ENCODE results near the gene KLF16.

DNA sequence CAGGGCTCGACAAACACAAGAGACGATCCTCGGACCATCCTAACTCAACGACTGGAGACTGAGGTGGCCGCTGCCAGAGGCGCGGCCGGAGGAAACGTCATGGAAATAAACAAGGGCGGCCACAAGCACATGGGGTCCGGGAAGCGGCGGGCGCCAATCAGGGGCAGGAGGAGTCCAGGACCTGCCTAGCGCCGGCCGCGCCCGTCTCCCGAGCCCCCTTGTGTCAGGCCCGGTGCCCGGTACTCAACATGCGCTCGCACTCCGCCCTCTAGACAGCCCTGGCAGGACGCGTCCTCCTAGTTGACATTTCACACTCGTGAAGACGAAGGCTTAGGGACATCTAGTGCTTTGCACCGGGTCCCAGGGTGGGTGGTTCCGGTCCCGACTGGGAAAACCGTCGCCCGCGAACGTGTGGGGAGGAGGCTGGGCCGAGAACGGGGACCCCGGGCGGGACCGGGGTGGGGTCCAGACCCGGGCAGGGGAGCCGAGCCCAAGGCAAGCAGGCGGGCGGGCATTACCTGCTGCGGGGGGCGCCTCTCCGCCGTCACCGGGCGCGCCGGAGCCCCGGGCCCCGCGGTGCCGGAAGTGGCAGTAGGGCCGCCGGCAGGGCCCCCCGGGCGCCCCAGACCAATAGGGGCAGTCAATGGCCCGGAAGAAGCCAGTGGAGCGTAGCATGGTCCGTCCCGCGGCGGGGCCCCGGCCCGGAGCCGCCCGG, 15.5 kb downstream of the KLF16 start:
- TF ChIP-seq GATA2 (IDR thresholded peaks at IDR 0.05; ENCODE audit: low read depth, low read length) (no peak), GATA3 (IDR thresholded peaks at IDR 0.05; ENCODE audit: low read depth, low read length) (no peak)
